Chondrocyte (in vitro differentiated cells): ENCODE data around the gene TEX13C. TPM values are rescaled to one million over a fixed set of nuclear protein-coding genes. Genes with fewer than 3 reads are reported as not detected.
"Not testable (repeated sequence)": the region's sequence is repeated elsewhere in the genome, so short reads cannot be mapped to it uniquely, and the experiment has no call there.

Experiments used
- DNase-seq: peaks from one replicate; pipeline ENCODE4 v3.0.0; 2021; ENCODE audit warnings: mixed read lengths, low spot score
- H3K27ac Mint-ChIP-seq: one replicate; pipeline ENCODE4 v1.8.0; 2021; ENCODE audit warnings: mild to moderate bottlenecking, moderate library complexity, mixed read lengths; ENCODE audit not compliant: unreplicated experiment
- H3K27me3 Mint-ChIP-seq: 2 replicates; pipeline ENCODE4 v1.8.0; 2021; ENCODE audit warnings: low read depth, mixed read lengths
- H3K36me3 Mint-ChIP-seq: 2 replicates; pipeline ENCODE4 v1.8.0; 2021; ENCODE audit warnings: low read depth, mixed read lengths
- H3K4me1 Mint-ChIP-seq: 2 replicates; pipeline ENCODE4 v1.8.0; 2021; ENCODE audit warnings: low read depth, mild to moderate bottlenecking, mixed read lengths
- H3K4me3 Mint-ChIP-seq: one replicate; pipeline ENCODE4 v1.8.0; 2021; ENCODE audit warnings: mild to moderate bottlenecking, moderate library complexity, mixed read lengths; ENCODE audit not compliant: unreplicated experiment
- H3K9me3 Mint-ChIP-seq: 2 replicates; pipeline ENCODE4 v1.8.0; 2021; ENCODE audit warnings: low read depth, mixed read lengths
- CTCF ChIP-seq: fragments of 200-600 bp; sonication (generic); IDR thresholded peaks from 2 replicates; pipeline ENCODE4 v1.5.0; 2021; ENCODE audit warnings: antibody characterized with exemption, mild to moderate bottlenecking, moderate library complexity
- total RNA-seq: library from RNA; stranded (reverse); gene quantifications from 3 replicates; pipeline ENCODE4 v1.2.1, GENCODE V29; 2021

TEX13C gene
- total RNA-seq, 1 donor from 2014 or later, result not detected

- Mint-ChIP-seq H3K4me1 (no peaks in the 10 kb centered on the region), H3K27ac (no peak overlapping the region), H3K9me3 (peaks cover 22% of the 10 kb centered on the region), H3K27me3 (no peaks in the 10 kb centered on the region), H3K4me3 (no peak overlapping the region), H3K36me3 (no peaks in the 10 kb centered on the region)
- no peak for TF ChIP-seq CTCF
- no peak for DNase-seq
Observed at GRCh38 chrX:125308653-125309052, 11.0 kb upstream of the TEX13C start.

GRCh38 chrX:125319166-125319565 is 505 bp upstream of the TEX13C start:
- H3K4me1 Mint-ChIP-seq, H3K27me3 Mint-ChIP-seq, H3K9me3 Mint-ChIP-seq, H3K36me3 Mint-ChIP-seq, H3K4me3 Mint-ChIP-seq, H3K27ac Mint-ChIP-seq: not testable (repeated sequence)
- peak; percentile 65 for DNase-seq

- Mint-ChIP-seq H3K4me1 (no peaks in the 10 kb centered on the region), H3K27ac (no peak overlapping the region), H3K36me3 (no peaks in the 10 kb centered on the region), H3K27me3 (no peaks in the 10 kb centered on the region), H3K9me3 (peaks cover 9% of the 10 kb centered on the region), H3K4me3 (no peak overlapping the region)
- no peak for TF ChIP-seq CTCF
- DNase-seq, result no peak
Observed at GRCh38 chrX:125322431-125322830, 2.8 kb downstream of the TEX13C start.

- Mint-ChIP-seq H3K36me3 (no peaks in the 10 kb centered on the region), H3K27ac (no peak overlapping the region), H3K4me3 (no peak overlapping the region), H3K27me3 (no peaks in the 10 kb centered on the region), H3K9me3 (no peaks in the 10 kb centered on the region), H3K4me1 (no peaks in the 10 kb centered on the region)
- no peak for TF ChIP-seq CTCF
- peak; percentile 58 for DNase-seq
Observed at GRCh38 chrX:125326599-125326998, 6.9 kb downstream of the TEX13C start.

- no peak overlapping the region for H3K27ac Mint-ChIP-seq
- no peak overlapping the region for H3K4me3 Mint-ChIP-seq
- DNase-seq, result peak; percentile 57
- H3K4me1 Mint-ChIP-seq, result no peaks in the 10 kb centered on the region
- no peaks in the 10 kb centered on the region for H3K36me3 Mint-ChIP-seq
- H3K9me3 Mint-ChIP-seq, result no peaks in the 10 kb centered on the region
- TF ChIP-seq CTCF, result no peak
- H3K27me3 Mint-ChIP-seq, result no peaks in the 10 kb centered on the region
Observed at GRCh38 chrX:125327891-125328290, 8.2 kb downstream of the TEX13C start.

GRCh38 chrX:125333583-125333982 is 13.9 kb downstream of the TEX13C start:
- no peak for DNase-seq
- H3K27me3 Mint-ChIP-seq, result no peaks in the 10 kb centered on the region
- H3K4me1 Mint-ChIP-seq, result no peaks in the 10 kb centered on the region
- H3K9me3 Mint-ChIP-seq, result peaks cover 5% of the 10 kb centered on the region
- TF ChIP-seq CTCF, result no peak
- H3K27ac Mint-ChIP-seq, result no peak overlapping the region
- no peak overlapping the region for H3K4me3 Mint-ChIP-seq
- no peaks in the 10 kb centered on the region for H3K36me3 Mint-ChIP-seq
